K562 (cell line): Measurements from ENCODE around the gene ZNF689. TPM values are rescaled to one million over a fixed set of nuclear protein-coding genes. Genes with fewer than 3 reads are reported as not detected.

Experiments
- ATF7 ChIP-seq: fragments of 450-650 bp; IDR thresholded peaks from 2 replicates; pipeline ENCODE4 v1.7.1; 2014; ENCODE audit warnings: mild to moderate bottlenecking, moderate library complexity
- DPF2 ChIP-seq: fragments of 450-650 bp; IDR thresholded peaks from 2 replicates; pipeline ENCODE4 v1.6.1; 2016
- FOXA3 ChIP-seq, 2 experiments: fragments of 450-650 bp in 1 of 2; sonication (generic) in 1 of 2; formaldehyde crosslinking; IDR thresholded peaks in 1 of 2; conservative IDR thresholded peaks in 1 of 2; 2 replicates each; pipeline versions ENCODE4 v1.4.0 to v1.8.0; 2020 to 2022; ENCODE audit warnings: mild to moderate bottlenecking in 2 of 2, missing genetic modification reagents in 1 of 2
- FOXJ2 ChIP-seq: fragments of 200-800 bp; sonication (Bioruptor generic); IDR thresholded peaks from 2 replicates; pipeline ENCODE4 v1.6.1; 2016; ENCODE audit warnings: missing genetic modification characterization, missing compliant biosample characterization
- JUN ChIP-seq, 2 experiments: sonication (generic) in 1 of 2; formaldehyde crosslinking in 1 of 2; IDR thresholded peaks; 2 replicates each; pipeline versions ENCODE4 v1.6.1 to v1.8.0; 2012 to 2022; ENCODE audit warnings: borderline replicate concordance in 2 of 2, mild to moderate bottlenecking in 2 of 2, improper control_type of control experiment in 1 of 2, low read depth in 1 of 2, low read length in 1 of 2, missing genetic modification reagents in 1 of 2
- KLF6 ChIP-seq: fragments of 250-450 bp; sonication (Bioruptor Pico); IDR thresholded peaks from 2 replicates; pipeline ENCODE4 v1.4.0; 2020; ENCODE audit warnings: mild to moderate bottlenecking, moderate library complexity, borderline replicate concordance
- LCOR ChIP-seq: sonication (generic); formaldehyde crosslinking; IDR thresholded peaks from 2 replicates; pipeline ENCODE4 v1.8.0; 2022; ENCODE audit warnings: mild to moderate bottlenecking, missing genetic modification reagents
- MAZ ChIP-seq, 2 experiments: fragments of 450-650 bp in 1 of 2; sonication (generic) in 1 of 2; formaldehyde crosslinking; IDR thresholded peaks in 1 of 2; conservative IDR thresholded peaks in 1 of 2; 2 replicates each; pipeline versions ENCODE4 v1.4.0 to v1.5.0; 2020; ENCODE audit warnings: mild to moderate bottlenecking in 1 of 2, missing genetic modification reagents in 1 of 2
- MCM3 ChIP-seq: fragments of 450-650 bp; IDR thresholded peaks from 2 replicates; pipeline ENCODE4 v1.6.1; 2016
- PRMT5 ChIP-seq: sonication (generic); formaldehyde crosslinking; IDR thresholded peaks from 2 replicates; pipeline ENCODE4 v1.5.0; 2020; ENCODE audit warnings: missing genetic modification reagents
- PTBP1 ChIP-seq: fragments of 200-400 bp; formaldehyde crosslinking; IDR thresholded peaks from 2 replicates; pipeline ENCODE4 v1.6.1; 2017; ENCODE audit warnings: low read depth, low read length
- RBM15 ChIP-seq: fragments of 200-400 bp; formaldehyde crosslinking; IDR thresholded peaks from 2 replicates; pipeline ENCODE4 v1.6.1; 2018; ENCODE audit warnings: mild to moderate bottlenecking, low read length, moderate library complexity; ENCODE audit not compliant: insufficient read depth
- SMARCE1 ChIP-seq: fragments of 450-650 bp; IDR thresholded peaks from 2 replicates; pipeline ENCODE4 v1.7.1; 2016; ENCODE audit warnings: mild to moderate bottlenecking
- STAG1 ChIP-seq: sonication (generic); formaldehyde crosslinking; IDR thresholded peaks from 2 replicates; pipeline ENCODE4 v1.5.0; 2020; ENCODE audit warnings: missing genetic modification reagents, borderline replicate concordance
- TSC22D4 ChIP-seq: fragments of 450-650 bp; IDR thresholded peaks from 2 replicates; pipeline ENCODE4 v1.6.1; 2016; ENCODE audit warnings: missing genetic modification characterization, missing biosample characterization, control low read depth
- ZBED1 ChIP-seq: IDR thresholded peaks from 2 replicates; pipeline ENCODE4 v1.6.1; 2014
- ZC3H11A ChIP-seq: IDR thresholded peaks from 2 replicates; pipeline ENCODE4 v1.6.1; 2012; ENCODE audit warnings: low read depth, low read length, improper control_type of control experiment
- ZNF764 ChIP-seq: fragments of 250-450 bp; sonication (Bioruptor Pico); IDR thresholded peaks from 2 replicates; pipeline ENCODE4 v1.4.0; 2020; ENCODE audit warnings: low read depth, mild to moderate bottlenecking, moderate library complexity
- polyA plus RNA-seq, 8 experiments: library from polyadenylated mRNA; depleted of rRNA in 4 of 8; stranded (reverse) in 5 of 8; unstranded in 3 of 8; fragments of >200 nt; fragmentation: Nextera tagmentation in 2 of 8; fragmentation: Illumina TruSeq in 1 of 8; extraction: Ambion mirVana in 2 of 8; extraction: Trizol in 1 of 8; gene quantifications; 2 replicates each; pipeline versions ENCODE4 v1.2.1 to v1.2.3, GENCODE V29; 2011 to 2014; ENCODE audit warnings: inconsistent platforms in 1 of 8, missing spikeins in 1 of 8
- total RNA-seq, 7 experiments: library from RNA; depleted of rRNA in 6 of 7; stranded (reverse); fragments of >200 nt in 6 of 7; fragmentation: Illumina TruSeq in 2 of 7; extraction: Trizol in 2 of 7; gene quantifications; 2 replicates each; pipeline versions ENCODE4 v1.2.1 to v1.2.3, GENCODE V29; 2011 to 2021; ENCODE audit warnings: low replicate concordance in 1 of 7
- TF ChIP-seq, protein P1 (sequence below): sonication (generic); formaldehyde crosslinking; IDR thresholded peaks from 2 replicates; pipeline ENCODE4 v1.8.1; 2023; ENCODE audit warnings: mild to moderate bottlenecking, missing genetic modification reagents
- TF ChIP-seq, protein P2 (sequence below): fragments of 450-650 bp; formaldehyde crosslinking; IDR thresholded peaks from 2 replicates; pipeline ENCODE4 v1.4.0; 2020; ENCODE audit warnings: mild to moderate bottlenecking, moderate library complexity
- TF ChIP-seq, protein P3 (sequence below): sonication (generic); formaldehyde crosslinking; IDR thresholded peaks from 2 replicates; pipeline ENCODE4 v1.8.1; 2022; ENCODE audit warnings: missing genetic modification reagents
- TF ChIP-seq, protein P4 (sequence below): fragments of 250-450 bp; sonication (Bioruptor Pico); IDR thresholded peaks from 2 replicates; pipeline ENCODE4 v1.9.0; 2021; ENCODE audit warnings: mild to moderate bottlenecking

ZNF689 gene
- total and polyA plus RNA-seq, 9 of the 15 experiments (the other 6 are each of a cell fraction or from before 2014, with no cell fraction given): 5.4 to 15.4 (median 10.8) TPM

DNA sequence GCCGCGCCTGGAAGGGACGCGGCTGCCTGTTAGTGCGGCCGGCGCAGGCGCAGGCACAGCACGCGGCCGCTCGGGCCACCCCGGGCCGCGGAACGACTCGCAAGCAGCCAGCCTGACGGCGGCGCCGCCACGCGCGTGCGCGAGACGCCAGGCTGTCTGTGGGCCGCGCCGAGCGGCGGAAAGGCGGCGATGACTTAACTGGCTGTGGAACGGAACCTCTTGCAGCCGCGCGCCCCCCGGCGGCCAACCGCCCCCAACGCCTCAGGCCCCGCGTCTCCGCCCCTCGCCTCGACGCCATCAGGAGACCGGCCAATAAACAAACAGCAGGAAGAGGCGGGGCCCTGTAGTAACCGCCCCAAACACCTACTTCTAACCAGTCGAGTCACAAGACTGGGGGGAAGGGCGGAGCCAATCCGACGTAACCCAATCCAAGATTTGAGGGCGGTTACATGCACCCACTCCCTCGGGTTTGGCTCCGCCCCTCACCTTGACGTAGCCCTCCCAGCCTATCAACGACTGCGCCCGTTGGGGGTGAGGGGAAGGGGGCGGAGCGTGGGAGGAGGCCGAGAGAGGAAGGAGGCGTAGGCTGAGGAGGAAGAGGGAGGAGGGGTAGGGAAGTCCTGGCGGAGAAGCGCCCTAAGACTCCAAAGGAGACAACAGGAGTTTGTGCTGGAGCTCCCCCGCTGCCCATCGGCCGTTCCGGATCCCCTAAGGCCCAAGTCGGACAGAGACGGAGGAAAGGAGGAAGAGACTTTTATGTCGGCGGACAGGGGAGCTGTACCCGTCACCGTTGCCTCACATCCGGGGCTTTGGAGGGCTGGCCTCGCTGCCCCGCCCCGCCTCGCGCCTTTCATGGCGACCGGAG is 47.9 kb upstream of the ZNF689 start, which contains the start of gene FBRS (continued):
- TF ChIP-seq, protein P1, sequence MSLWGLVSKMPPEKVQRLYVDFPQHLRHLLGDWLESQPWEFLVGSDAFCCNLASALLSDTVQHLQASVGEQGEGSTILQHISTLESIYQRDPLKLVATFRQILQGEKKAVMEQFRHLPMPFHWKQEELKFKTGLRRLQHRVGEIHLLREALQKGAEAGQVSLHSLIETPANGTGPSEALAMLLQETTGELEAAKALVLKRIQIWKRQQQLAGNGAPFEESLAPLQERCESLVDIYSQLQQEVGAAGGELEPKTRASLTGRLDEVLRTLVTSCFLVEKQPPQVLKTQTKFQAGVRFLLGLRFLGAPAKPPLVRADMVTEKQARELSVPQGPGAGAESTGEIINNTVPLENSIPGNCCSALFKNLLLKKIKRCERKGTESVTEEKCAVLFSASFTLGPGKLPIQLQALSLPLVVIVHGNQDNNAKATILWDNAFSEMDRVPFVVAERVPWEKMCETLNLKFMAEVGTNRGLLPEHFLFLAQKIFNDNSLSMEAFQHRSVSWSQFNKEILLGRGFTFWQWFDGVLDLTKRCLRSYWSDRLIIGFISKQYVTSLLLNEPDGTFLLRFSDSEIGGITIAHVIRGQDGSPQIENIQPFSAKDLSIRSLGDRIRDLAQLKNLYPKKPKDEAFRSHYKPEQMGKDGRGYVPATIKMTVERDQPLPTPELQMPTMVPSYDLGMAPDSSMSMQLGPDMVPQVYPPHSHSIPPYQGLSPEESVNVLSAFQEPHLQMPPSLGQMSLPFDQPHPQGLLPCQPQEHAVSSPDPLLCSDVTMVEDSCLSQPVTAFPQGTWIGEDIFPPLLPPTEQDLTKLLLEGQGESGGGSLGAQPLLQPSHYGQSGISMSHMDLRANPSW (CRISPR knock-in tag): no peak; the same call in 1 of the 2 replicates
- TF ChIP-seq STAG1 (CRISPR knock-in tag) (peak; percentile 60; the same call in 1 of the 2 replicates), ZBED1 (no peak), LCOR (CRISPR knock-in tag) (peak; percentile 33; the same call in 1 of the 2 replicates), KLF6 (no peak), FOXA3 (CRISPR knock-in tag; conservative IDR thresholded peaks at IDR 0.05 in 1 of 2, IDR thresholded peaks at IDR 0.05 in 1 of 2) (peak in 1 of 2 experiments; percentile 73; a peak in 1 of 4 replicates), ZNF764 (no peak), MCM3 (no peak), ATF7 (peak; percentile 93), DPF2 (peak; percentile 63), TSC22D4 (tag) (no peak), ZC3H11A (no peak), FOXJ2 (tag) (0 out of 2 replicates have a peak, but pooled peaks have one; percentile 41), JUN (IDR thresholded peaks at IDR 0.05; ENCODE audit: borderline replicate concordance, low read depth, low read length) (peak; percentile 48; the same call in 1 of the 2 replicates), JUN (CRISPR knock-in tag; IDR thresholded peaks at IDR 0.05; ENCODE audit: borderline replicate concordance) (peak; percentile 89; the same call in 1 of the 2 replicates), PRMT5 (CRISPR knock-in tag) (no peak), MAZ (CRISPR knock-in tag; conservative IDR thresholded peaks at IDR 0.05 in 1 of 2, IDR thresholded peaks at IDR 0.05 in 1 of 2) (peak; percentile 87 to 92), SMARCE1 (peak; percentile 68; the same call in 1 of the 2 replicates), RBM15 (no peak), PTBP1 (no peak)
- TF ChIP-seq, protein P2, sequence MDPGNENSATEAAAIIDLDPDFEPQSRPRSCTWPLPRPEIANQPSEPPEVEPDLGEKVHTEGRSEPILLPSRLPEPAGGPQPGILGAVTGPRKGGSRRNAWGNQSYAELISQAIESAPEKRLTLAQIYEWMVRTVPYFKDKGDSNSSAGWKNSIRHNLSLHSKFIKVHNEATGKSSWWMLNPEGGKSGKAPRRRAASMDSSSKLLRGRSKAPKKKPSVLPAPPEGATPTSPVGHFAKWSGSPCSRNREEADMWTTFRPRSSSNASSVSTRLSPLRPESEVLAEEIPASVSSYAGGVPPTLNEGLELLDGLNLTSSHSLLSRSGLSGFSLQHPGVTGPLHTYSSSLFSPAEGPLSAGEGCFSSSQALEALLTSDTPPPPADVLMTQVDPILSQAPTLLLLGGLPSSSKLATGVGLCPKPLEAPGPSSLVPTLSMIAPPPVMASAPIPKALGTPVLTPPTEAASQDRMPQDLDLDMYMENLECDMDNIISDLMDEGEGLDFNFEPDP (CRISPR knock-in tag): no peak
- TF ChIP-seq, protein P3, sequence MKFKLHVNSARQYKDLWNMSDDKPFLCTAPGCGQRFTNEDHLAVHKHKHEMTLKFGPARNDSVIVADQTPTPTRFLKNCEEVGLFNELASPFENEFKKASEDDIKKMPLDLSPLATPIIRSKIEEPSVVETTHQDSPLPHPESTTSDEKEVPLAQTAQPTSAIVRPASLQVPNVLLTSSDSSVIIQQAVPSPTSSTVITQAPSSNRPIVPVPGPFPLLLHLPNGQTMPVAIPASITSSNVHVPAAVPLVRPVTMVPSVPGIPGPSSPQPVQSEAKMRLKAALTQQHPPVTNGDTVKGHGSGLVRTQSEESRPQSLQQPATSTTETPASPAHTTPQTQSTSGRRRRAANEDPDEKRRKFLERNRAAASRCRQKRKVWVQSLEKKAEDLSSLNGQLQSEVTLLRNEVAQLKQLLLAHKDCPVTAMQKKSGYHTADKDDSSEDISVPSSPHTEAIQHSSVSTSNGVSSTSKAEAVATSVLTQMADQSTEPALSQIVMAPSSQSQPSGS: no peak
- TF ChIP-seq, protein P4, sequence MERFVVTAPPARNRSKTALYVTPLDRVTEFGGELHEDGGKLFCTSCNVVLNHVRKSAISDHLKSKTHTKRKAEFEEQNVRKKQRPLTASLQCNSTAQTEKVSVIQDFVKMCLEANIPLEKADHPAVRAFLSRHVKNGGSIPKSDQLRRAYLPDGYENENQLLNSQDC (CRISPR knock-in tag): 0 out of 2 replicates have a peak, but pooled peaks have one; percentile 24
